ENCODE results near the gene NR1D1.

Gene NR1D1

DNA sequence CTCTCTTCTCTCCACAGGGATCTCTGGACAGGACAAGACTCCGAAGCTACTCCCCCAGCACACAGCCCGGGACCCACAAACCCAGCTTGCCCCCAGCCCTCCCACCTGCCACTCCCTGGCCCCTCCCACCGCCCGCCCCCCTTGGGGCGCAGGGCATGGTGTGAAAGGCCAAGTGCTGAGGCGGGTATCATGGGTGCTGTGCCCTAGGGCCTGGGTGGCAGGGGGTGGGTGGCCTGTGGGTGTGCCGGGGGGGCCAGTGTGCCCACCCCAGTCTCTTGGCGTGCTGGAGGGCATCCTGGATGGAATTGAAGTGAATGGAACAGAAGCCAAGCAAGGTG lies 26.2 kb downstream of the NR1D1 start:
- Histone ChIP-seq H3K9me3 (ENCODE audit: insufficient read depth, low read depth, low read length) (no peaks in the 10 kb centered on the region), H3K36me3 (ENCODE audit: insufficient read depth, low read length) (no peaks in the 10 kb centered on the region; the same call in 1 of the 2 replicates), H3K79me2 (ENCODE audit: insufficient read depth, low read length) (peaks cover 25% of the 10 kb centered on the region; the same call in 1 of the 2 replicates), H3K4me3 (ENCODE audit: low read length, poor library complexity, severe bottlenecking) (no peak overlapping the region), H3K9me2 (replicated peaks; ENCODE audit: low read depth, low read length) (no peaks in the 10 kb centered on the region), H3K4me1 (ENCODE audit: insufficient read depth, low read length, poor library complexity, severe bottlenecking) (peaks cover 43% of the 10 kb centered on the region), H4K20me1 (ENCODE audit: insufficient read depth, low read length, poor library complexity, severe bottlenecking) (no peaks in the 10 kb centered on the region), H3K9ac (ENCODE audit: low read depth, low read length, poor library complexity, severe bottlenecking) (no peak overlapping the region), H3F3A (ENCODE audit: low read depth) (no peaks in the 10 kb centered on the region), H3K27me3 (ENCODE audit: insufficient read depth, low read length, poor library complexity, severe bottlenecking) (no peaks in the 10 kb centered on the region), H2AFZ (ENCODE audit: low read length) (no peak overlapping the region), H3K4me2 (ENCODE audit: low read depth, low read length, poor library complexity, severe bottlenecking) (no peak overlapping the region)
- TF ChIP-seq EZH2phosphoT487 (IDR thresholded peaks at IDR 0.05; ENCODE audit: borderline replicate concordance): no peak
- TF ChIP-seq, protein P1, sequence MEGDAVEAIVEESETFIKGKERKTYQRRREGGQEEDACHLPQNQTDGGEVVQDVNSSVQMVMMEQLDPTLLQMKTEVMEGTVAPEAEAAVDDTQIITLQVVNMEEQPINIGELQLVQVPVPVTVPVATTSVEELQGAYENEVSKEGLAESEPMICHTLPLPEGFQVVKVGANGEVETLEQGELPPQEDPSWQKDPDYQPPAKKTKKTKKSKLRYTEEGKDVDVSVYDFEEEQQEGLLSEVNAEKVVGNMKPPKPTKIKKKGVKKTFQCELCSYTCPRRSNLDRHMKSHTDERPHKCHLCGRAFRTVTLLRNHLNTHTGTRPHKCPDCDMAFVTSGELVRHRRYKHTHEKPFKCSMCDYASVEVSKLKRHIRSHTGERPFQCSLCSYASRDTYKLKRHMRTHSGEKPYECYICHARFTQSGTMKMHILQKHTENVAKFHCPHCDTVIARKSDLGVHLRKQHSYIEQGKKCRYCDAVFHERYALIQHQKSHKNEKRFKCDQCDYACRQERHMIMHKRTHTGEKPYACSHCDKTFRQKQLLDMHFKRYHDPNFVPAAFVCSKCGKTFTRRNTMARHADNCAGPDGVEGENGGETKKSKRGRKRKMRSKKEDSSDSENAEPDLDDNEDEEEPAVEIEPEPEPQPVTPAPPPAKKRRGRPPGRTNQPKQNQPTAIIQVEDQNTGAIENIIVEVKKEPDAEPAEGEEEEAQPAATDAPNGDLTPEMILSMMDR (conservative IDR thresholded peaks at IDR 0.05; ENCODE audit: low read length): no peak

GRCh38 chr17:40073454-40074174 lies 26.8 kb downstream of the NR1D1 start:
- H3F3A ChIP-seq (ENCODE audit: low read depth): no peaks in the 10 kb centered on the region
- peaks cover 25% of the 10 kb centered on the region; the same call in 1 of the 2 replicates for H3K79me2 ChIP-seq (ENCODE audit: insufficient read depth, low read length)
- no peaks in the 10 kb centered on the region; the same call in 1 of the 2 replicates for H3K36me3 ChIP-seq (ENCODE audit: insufficient read depth, low read length)
- H3K27me3 ChIP-seq (ENCODE audit: insufficient read depth, low read length, poor library complexity, severe bottlenecking): no peaks in the 10 kb centered on the region
- no peaks in the 10 kb centered on the region for H3K9me2 ChIP-seq (replicated peaks; ENCODE audit: low read depth, low read length)
- H4K20me1 ChIP-seq (ENCODE audit: insufficient read depth, low read length, poor library complexity, severe bottlenecking): no peaks in the 10 kb centered on the region
- H2AFZ ChIP-seq (ENCODE audit: low read length): no peak overlapping the region
- peaks cover 48% of the 10 kb centered on the region for H3K4me1 ChIP-seq (ENCODE audit: insufficient read depth, low read length, poor library complexity, severe bottlenecking)
- TF ChIP-seq EZH2phosphoT487 (IDR thresholded peaks at IDR 0.05; ENCODE audit: borderline replicate concordance): no peak
- TF ChIP-seq, protein P1 (conservative IDR thresholded peaks at IDR 0.05; ENCODE audit: low read length): no peak
- H3K9ac ChIP-seq (ENCODE audit: low read depth, low read length, poor library complexity, severe bottlenecking): no peak overlapping the region
- H3K4me3 ChIP-seq (ENCODE audit: low read length, poor library complexity, severe bottlenecking): no peak overlapping the region
- no peaks in the 10 kb centered on the region for H3K9me3 ChIP-seq (ENCODE audit: insufficient read depth, low read depth, low read length)
- H3K4me2 ChIP-seq (ENCODE audit: low read depth, low read length, poor library complexity, severe bottlenecking): no peak overlapping the region

- Histone ChIP-seq H3K27me3 (ENCODE audit: insufficient read depth, low read length, poor library complexity, severe bottlenecking) (no peaks in the 10 kb centered on the region), H3K36me3 (ENCODE audit: insufficient read depth, low read length) (no peaks in the 10 kb centered on the region; the same call in 1 of the 2 replicates), H2AFZ (ENCODE audit: low read length) (no peak overlapping the region), H3K79me2 (ENCODE audit: insufficient read depth, low read length) (peaks cover 25% of the 10 kb centered on the region; the same call in 1 of the 2 replicates), H3K9ac (ENCODE audit: low read depth, low read length, poor library complexity, severe bottlenecking) (no peak overlapping the region), H3K4me3 (ENCODE audit: low read length, poor library complexity, severe bottlenecking) (no peak overlapping the region), H3K4me2 (ENCODE audit: low read depth, low read length, poor library complexity, severe bottlenecking) (no peak overlapping the region), H3K9me2 (replicated peaks; ENCODE audit: low read depth, low read length) (no peaks in the 10 kb centered on the region), H4K20me1 (ENCODE audit: insufficient read depth, low read length, poor library complexity, severe bottlenecking) (no peaks in the 10 kb centered on the region), H3K9me3 (ENCODE audit: insufficient read depth, low read depth, low read length) (no peaks in the 10 kb centered on the region), H3K4me1 (ENCODE audit: insufficient read depth, low read length, poor library complexity, severe bottlenecking) (peaks cover 54% of the 10 kb centered on the region), H3F3A (ENCODE audit: low read depth) (no peaks in the 10 kb centered on the region)
- no peak for TF ChIP-seq EZH2phosphoT487 (IDR thresholded peaks at IDR 0.05; ENCODE audit: borderline replicate concordance)
- TF ChIP-seq, protein P1 (conservative IDR thresholded peaks at IDR 0.05; ENCODE audit: low read length): no peak
Measured at GRCh38 chr17:40072735-40073346, 27.5 kb downstream of the NR1D1 start.
